Smooth muscle cell of the coronary artery (primary cell): ENCODE data around the gene NFU1. TPM values are rescaled to one million over a fixed set of nuclear protein-coding genes. Genes with fewer than 3 reads are reported as not detected.

Experiments used
- total RNA-seq: library from RNA; depleted of rRNA; stranded (reverse); fragments of >200 nt; gene quantifications from 2 replicates; pipeline ENCODE4 v1.2.3, GENCODE V29; 2014; ENCODE audit warnings: low replicate concordance

The NFU1 gene
- 35.9 and 38.7 TPM in 2 replicates for total RNA-seq

GRCh38 chr2:69436938-69437750 is at the start of gene NFU1:
TSS of gene NFU1 (minus strand) at chr2:69437435. CDS start at chr2:69437422, 13 bp downstream.

GRCh38 chr2:69386789-69387734 is 50.2 kb downstream of the NFU1 start, which contains the start of gene GFPT1:
TSS of gene GFPT1 (minus strand) at chr2:69387227. CDS start at chr2:69387071, 156 bp downstream.

Other genes starting within 250 kb of the NFU1 start
- 27.6 and 49.1 TPM in 2 replicates for gene GFPT1, start 50.2 kb downstream of the NFU1 start, total RNA-seq
- 14.5 and 18.6 TPM in 2 replicates for gene AAK1, start 206.3 kb upstream of the NFU1 start, total RNA-seq